GM21360 (cell line): ENCODE data around the gene PLXNA4.

Experiments
- ATAC-seq: cut with Tn5 transposase; IDR thresholded peaks from one replicate; pipeline ENCODE4 v1.9.1; 2021; ENCODE audit warnings: mild to moderate bottlenecking, moderate library complexity; ENCODE audit not compliant: unreplicated experiment

Gene PLXNA4

DNA sequence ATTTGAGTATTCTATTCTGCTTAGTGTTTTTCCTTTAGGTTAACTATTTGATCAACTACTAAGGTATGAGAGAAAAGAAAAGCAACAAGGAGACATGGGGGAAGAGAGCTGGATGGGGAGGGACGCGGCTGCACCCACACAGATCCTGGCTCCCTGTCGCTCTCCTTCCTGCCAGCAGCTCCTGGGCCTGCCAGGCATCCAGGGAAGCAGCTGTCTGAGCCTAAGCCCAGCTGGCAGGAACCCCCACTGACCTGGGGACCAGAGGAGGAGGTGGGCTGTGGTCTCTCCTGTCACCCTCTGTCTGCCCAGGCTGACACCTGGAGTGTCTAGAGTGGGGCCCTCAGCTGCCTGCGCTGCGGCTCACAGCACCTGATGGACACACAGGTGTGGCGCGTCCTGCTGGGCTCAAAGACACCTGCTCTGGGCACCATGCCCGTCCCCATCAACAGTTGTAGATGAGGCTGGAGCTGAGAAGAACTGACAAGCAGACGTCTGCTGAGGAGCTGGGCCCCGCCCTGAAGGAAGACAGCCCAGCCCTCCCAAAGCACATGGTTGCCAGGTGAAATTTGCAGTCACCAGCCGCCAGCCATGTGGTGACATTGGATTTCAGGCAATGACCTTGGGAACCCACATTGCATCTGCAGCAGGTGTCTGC lies 207.9 kb downstream of the PLXNA4 start:
- ATAC-seq = no peak

- ATAC-seq = no peak
Observed at GRCh38 chr7:132367795-132368194, 208.5 kb downstream of the PLXNA4 start.

DNA sequence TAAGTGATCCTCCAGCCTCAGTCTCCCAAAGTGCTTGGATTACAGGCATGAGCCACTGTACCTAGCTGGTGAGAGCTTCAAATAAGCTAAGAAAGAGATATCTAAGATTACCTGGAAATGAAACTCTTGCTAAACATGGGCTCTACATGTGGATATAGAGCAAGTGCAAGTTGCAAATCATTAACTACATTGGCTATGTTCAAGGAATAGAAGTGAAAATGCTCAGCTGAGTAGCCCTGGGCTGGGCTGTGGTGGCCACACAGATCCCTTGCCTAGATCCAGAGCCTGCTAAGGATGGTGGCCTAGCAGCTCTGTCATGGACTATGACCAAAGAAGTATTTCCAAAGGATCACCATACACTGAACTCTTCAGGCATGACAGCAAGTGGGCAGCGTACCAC lies 209.3 kb downstream of the PLXNA4 start:
- no peak for ATAC-seq

DNA sequence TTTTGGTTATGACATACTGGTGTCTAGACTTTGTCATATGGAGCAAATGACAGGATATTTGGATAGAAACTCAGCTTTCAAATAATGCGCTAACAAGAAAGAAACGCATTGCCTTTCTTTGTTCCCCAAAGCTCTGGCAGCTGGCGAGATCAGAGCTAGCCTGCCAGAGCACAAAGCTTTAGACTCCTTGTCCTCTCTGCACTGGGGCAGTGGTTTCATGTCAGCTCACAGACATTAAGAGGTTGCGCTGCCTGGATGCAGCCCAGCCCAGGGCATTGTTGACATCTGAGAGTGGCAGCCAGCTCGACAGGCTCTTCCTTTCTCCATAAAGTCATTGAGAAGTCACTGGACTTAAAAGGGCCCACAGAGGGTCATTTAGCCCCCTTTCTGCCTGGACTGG lies 212.0 kb downstream of the PLXNA4 start:
- no peak for ATAC-seq

GRCh38 chr7:132362059-132362458 lies 214.2 kb downstream of the PLXNA4 start:
- no peak for ATAC-seq

- ATAC-seq = no peak
Observed at GRCh38 chr7:132361146-132361545, 215.1 kb downstream of the PLXNA4 start.

GRCh38 chr7:132359743-132360142 lies 216.5 kb downstream of the PLXNA4 start:
- ATAC-seq = no peak

DNA sequence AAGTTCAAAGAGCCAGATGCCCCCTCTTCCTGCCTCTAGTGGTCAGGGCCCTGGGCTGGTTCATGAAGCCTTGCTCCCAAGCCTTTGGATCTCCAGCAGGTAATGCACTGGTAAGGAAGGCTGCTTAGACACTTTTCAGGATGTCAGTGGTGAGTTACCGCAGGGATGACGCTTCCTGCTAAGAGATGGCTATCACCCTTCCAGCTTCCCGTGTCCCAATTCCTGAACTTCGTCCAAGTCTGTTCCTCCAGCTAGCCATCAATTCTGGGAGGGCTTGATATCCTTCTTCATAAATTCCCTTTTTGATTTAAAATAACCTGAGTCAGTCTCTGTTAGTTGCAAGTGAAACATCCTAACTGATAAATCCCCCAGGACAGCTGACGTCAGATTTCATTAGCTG lies 221.2 kb downstream of the PLXNA4 start:
- ATAC-seq = no peak

GRCh38 chr7:132354527-132354926 lies 221.7 kb downstream of the PLXNA4 start:
- ATAC-seq = no peak

- no peak for ATAC-seq
Observed at GRCh38 chr7:132353936-132354335, 222.3 kb downstream of the PLXNA4 start.

DNA sequence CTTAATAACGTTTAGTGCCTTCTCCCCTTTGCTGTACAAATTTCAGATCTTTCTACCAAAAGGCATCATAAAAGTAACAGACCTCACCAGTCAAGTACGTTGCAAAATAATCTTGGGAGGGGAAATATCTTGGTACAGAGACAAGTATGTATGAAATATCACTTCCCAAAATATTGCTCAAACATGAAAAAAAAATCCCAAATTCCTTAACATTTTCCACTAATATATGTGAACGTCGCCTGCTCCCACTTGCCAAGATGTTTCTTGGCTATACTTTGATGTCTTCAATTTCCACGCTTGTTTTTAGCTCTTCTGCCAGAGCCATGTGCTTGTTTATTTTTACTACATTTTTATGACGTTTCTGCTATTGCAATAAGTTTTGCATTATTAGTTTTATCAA lies 223.5 kb downstream of the PLXNA4 start:
- no peak for ATAC-seq

GRCh38 chr7:132351954-132352499 lies 224.2 kb downstream of the PLXNA4 start:
- no peak for ATAC-seq

DNA sequence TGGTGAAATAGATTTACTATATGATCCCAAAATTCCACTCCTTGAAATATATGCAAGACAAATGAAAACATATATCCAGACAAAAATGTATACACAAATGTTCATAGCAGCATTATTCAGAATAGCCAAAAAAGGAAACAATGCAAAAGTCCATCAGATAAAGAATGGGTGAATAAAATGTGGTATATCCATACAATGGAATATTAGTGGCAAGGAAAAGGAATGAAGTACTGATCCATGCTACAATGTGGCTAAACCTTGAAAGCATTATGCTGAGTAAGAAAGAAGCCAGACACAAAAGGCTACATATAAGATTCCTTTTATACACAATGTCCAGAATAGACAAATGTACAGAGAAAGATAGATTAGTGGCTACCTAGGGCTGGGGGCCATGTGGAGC lies 225.5 kb downstream of the PLXNA4 start:
- ATAC-seq = no peak

DNA sequence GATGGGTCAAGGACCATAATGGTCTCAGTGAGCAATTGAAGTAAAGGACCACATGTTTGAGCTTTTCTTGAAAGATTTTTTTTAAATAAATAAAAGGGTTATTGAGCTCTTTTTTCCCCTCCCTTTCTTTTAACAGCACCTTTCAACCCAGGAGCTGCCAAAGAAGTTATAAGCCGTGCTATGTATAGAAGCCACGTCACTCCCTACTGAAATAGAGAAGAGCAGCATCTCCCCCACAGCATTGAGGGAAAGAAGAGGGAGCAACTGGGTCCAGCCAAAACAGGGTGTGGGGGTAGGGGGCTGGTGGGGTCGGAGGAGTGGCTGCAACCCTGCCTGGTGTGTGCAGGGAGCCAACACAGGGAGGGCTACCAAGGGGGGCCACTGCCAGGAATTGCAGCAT lies 227.2 kb downstream of the PLXNA4 start:
- ATAC-seq = no peak

DNA sequence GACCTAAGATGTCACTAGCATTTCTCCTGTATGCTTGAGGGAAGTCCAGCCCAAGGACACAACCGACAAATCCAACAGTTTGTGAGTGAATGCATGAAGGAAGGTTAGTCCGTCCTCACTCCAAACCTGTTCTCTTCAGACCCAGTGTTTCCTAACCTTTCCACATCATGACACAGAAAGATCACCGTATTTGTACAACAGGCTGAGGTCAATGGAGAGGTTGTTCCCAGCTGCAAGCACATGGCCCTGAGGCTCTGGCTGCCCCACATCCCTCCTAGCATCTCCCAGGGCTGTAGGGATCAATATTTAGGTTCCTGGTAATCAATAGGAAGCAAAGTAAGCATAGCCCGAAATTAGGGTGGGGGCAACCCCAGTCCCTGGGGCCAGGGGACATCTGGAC lies 227.9 kb downstream of the PLXNA4 start:
- ATAC-seq = no peak

GRCh38 chr7:132347858-132348257 lies 228.4 kb downstream of the PLXNA4 start:
- ATAC-seq = no peak

GRCh38 chr7:132347123-132347522 lies 229.1 kb downstream of the PLXNA4 start:
- no peak for ATAC-seq

DNA sequence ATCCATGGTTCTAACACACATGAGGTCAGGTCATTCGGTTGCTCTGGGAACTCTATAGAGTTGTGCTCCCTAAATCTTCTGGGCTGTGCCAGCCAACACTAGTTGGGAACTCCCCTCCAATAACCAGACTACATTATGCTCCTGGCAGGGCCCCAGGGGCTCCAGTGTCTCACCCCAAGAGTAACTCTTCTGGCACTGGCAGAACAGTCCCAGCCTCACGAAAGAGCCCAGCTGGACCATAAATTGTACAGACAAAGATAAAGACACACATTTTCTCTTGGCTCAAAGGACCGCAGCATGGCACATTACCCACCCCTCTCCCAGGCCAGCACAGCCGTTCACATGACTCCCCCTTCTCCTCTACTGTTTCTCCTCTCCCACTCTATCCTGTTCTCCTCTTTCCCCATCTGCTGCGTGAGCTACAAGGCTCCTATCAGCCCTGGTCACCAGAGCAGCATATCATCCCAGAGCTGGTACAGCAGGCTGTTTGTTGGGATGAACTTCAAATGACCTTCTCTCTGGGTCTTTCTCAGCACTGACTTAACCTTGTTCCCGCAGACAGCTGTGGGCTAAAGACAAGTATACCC lies 230.6 kb downstream of the PLXNA4 start:
- no peak for ATAC-seq

GRCh38 chr7:132345030-132345429 lies 231.2 kb downstream of the PLXNA4 start:
- no peak for ATAC-seq

DNA sequence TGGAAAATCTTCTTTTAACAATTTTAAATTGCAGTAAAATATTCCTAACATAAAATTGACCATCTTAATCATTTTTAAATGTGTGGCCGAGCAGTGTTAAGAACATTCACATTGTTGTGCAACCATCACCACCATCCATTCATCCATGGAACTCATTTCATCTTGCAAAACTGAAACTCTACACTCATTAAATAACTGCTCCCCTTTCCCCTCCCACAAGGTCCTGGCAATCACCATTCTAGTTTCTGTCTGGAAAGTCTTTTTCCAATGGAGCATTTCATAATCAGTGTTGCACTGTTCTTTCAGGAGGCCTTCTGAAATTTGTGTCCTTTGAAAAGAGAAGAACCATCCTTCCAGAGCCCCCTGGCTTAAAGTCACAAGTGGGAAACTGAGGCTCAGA lies 233.1 kb downstream of the PLXNA4 start:
- ATAC-seq = no peak

DNA sequence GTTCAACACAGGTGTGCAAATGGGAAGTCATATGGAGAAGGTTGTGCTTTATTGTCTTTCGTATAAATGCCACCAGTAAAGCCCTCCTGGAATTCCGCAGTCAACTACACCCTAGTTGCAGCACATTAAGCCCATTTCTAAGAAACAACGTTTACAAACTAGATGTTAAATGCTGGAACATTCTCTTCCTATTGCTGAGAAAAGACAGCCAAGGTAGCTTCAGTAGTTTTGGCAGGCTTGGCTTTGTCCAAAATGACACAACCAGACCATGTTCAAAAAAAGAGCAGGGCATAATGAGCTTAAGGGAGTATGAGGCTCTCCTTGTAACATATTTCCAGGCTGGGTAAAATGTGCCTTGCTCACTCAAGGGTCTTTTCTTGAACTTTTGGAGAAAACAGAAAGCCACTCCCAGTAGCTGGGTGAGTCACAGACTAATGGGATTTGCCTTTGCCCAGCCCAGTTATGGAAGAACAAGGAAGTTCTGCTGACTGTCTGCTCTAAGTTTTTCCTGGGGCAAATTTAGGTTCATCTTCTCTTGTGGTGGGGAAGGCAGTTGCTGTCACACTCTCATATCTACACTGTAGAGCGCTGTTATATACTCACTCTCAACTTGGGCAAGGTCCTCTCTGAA lies 238.7 kb downstream of the PLXNA4 start:
- no peak for ATAC-seq

DNA sequence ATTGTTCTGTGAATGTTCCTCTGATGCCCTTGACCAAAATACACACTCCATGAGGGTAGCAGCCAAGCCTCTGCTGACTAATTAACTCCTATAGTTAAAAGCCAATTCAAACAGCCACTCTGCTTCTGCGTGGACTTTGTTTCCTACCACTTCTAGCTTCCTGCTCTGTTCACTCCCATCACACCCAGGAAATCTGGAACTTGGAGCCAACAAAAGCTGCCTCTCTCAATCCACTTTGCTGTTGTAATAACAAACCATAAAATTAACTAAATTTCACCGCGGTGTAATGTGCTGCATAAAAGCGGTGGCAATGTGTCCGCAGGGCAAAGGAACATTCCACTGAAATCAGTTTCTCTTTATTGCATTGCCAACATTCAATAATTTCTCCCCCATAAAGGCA lies 239.5 kb downstream of the PLXNA4 start:
- ATAC-seq = no peak
